MM.1S (cell line): Measurements from ENCODE around the gene CD93.

ENCODE experiments used
- DNase-seq: peaks from one replicate; pipeline ENCODE4 v3.0.0-alpha.2; 2015
- H2AFZ ChIP-seq: fragments of 300-600 bp; sonication (generic); 2 replicates; pipeline ENCODE4 v1.6.0; 2016; ENCODE audit warnings: antibody characterized with exemption, low read length
- H3F3A ChIP-seq: fragments of 300-600 bp; sonication (generic); 2 replicates; pipeline ENCODE4 v1.6.1; 2016; ENCODE audit warnings: mild to moderate bottlenecking, antibody characterized with exemption, low read length, moderate library complexity, mixed read lengths; ENCODE audit not compliant: insufficient read depth
- H3K27ac ChIP-seq: fragments of 300-600 bp; sonication (generic); 2 replicates; pipeline ENCODE4 v1.5.1; 2016; ENCODE audit warnings: mild to moderate bottlenecking, low read length
- H3K27me3 ChIP-seq: fragments of 300-600 bp; sonication (generic); replicated peaks from 2 replicates; pipeline ENCODE4 v1.6.0; 2016; ENCODE audit warnings: low read length; ENCODE audit not compliant: insufficient read depth
- H3K36me3 ChIP-seq: fragments of 300-600 bp; sonication (generic); replicated peaks from 2 replicates; pipeline ENCODE4 v1.6.1; 2016; ENCODE audit warnings: mild to moderate bottlenecking, low read length, mixed read lengths; ENCODE audit not compliant: insufficient read depth
- H3K4me1 ChIP-seq: fragments of 300-600 bp; sonication (generic); 2 replicates; pipeline ENCODE4 v1.6.1; 2016; ENCODE audit warnings: low read length, mixed read lengths
- H3K4me2 ChIP-seq: fragments of 300-600 bp; sonication (generic); 2 replicates; pipeline ENCODE4 v1.6.0; 2016; ENCODE audit warnings: low read depth, low read length
- H3K4me3 ChIP-seq: fragments of 300-600 bp; sonication (generic); 2 replicates; pipeline ENCODE4 v1.5.1; 2016; ENCODE audit warnings: low read length, mixed read lengths
- H3K79me2 ChIP-seq: fragments of 300-600 bp; sonication (generic); 2 replicates; pipeline ENCODE4 v1.6.1; 2016; ENCODE audit warnings: mixed run types, low read length, mixed read lengths
- H3K9ac ChIP-seq: fragments of 300-600 bp; sonication (generic); 2 replicates; pipeline ENCODE4 v1.6.1; 2016; ENCODE audit warnings: low read length, mixed read lengths
- H3K9me2 ChIP-seq: fragments of 300-600 bp; sonication (generic); replicated peaks from 2 replicates; pipeline ENCODE4 v1.6.1; 2016; ENCODE audit warnings: mild to moderate bottlenecking, low read length, mixed read lengths; ENCODE audit not compliant: insufficient read depth
- H3K9me3 ChIP-seq: fragments of 300-600 bp; sonication (generic); replicated peaks from 2 replicates; pipeline ENCODE4 v1.6.1; 2016; ENCODE audit warnings: mild to moderate bottlenecking, low read length, mixed read lengths; ENCODE audit not compliant: insufficient read depth
- H4K20me1 ChIP-seq: fragments of 300-600 bp; sonication (generic); 2 replicates; pipeline ENCODE4 v1.6.1; 2016; ENCODE audit warnings: mild to moderate bottlenecking, low read length, moderate library complexity, mixed read lengths; ENCODE audit not compliant: insufficient read depth
- CTCF ChIP-seq: fragments of 300-600 bp; sonication (generic); IDR thresholded peaks from 2 replicates; pipeline ENCODE4 v1.5.1; 2016; ENCODE audit warnings: antibody characterized with exemption, low read length, mixed read lengths
- EZH2 ChIP-seq: fragments of 300-600 bp; sonication (generic); optimal IDR thresholded peaks from 2 replicates; pipeline ENCODE3; 2017; ENCODE audit warnings: low read depth, mild to moderate bottlenecking, antibody characterized with exemption, low read length, mixed read lengths
- EZH2phosphoT487 ChIP-seq: fragments of 300-600 bp; sonication (generic); IDR thresholded peaks from 2 replicates; pipeline ENCODE4 v1.6.1; 2018; ENCODE audit warnings: antibody characterized with exemption, low read length

CD93 gene

DNA sequence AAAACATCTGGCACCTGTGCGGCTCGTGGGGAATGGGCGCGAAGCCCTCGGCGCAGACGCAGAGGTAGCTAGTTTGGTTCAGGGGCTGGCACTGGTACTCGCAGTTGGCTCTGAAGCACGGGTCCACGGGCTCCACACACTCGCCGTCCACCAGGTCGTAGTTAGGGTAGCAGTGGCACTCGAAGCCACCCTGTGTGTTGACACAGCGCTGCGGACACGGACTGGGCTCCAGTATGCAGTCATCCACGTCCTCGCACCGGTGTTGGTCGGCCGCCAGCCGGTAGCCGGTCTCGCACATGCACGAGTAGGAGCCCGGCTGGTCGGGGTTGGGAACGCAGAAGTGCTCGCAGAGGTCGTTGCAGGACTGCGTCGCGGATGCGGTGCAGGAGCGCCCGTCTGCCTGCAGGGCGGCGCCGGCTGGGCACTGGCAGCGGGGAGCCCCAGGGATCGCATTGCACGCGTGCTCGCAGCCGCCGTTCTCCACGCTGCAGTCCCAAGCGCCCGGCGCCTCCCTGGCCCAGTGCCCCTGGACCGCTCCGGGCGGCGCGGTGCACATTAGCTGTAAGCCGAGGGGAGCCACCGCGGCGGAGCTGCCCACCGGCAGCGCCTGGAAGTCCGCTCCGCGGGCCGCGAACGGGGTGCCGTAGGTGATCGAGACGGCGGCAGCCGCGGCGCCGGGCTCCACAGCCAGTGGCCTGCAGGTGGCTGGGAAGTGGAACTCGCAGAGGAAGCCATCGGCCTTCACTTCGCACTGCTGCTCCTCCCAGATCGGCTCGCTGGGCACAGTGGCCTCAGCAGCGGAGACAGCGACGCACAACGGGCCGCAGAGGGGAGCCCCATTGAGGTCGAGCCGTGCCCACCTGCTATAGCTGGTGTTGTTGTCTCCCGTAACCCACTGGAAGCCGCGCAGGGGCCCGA, 37.6 kb downstream of the CD93 start:
- no peaks in the 10 kb centered on the region for H3K9me3 ChIP-seq
- H3K9me2 ChIP-seq, result no peaks in the 10 kb centered on the region
- no peaks in the 10 kb centered on the region for H3K79me2 ChIP-seq
- H3K4me2 ChIP-seq, result no peak overlapping the region
- no peaks in the 10 kb centered on the region for H3K36me3 ChIP-seq
- H3K4me3 ChIP-seq, result no peak overlapping the region
- no peak overlapping the region for H2AFZ ChIP-seq
- no peaks in the 10 kb centered on the region for H3F3A ChIP-seq
- no peak for DNase-seq
- H4K20me1 ChIP-seq, result no peaks in the 10 kb centered on the region
- H3K9ac ChIP-seq, result no peak overlapping the region
- TF ChIP-seq EZH2phosphoT487 (no peak), EZH2 (no peak), CTCF (no peak)
- no peak overlapping the region for H3K27ac ChIP-seq
- H3K27me3 ChIP-seq, result no peaks in the 10 kb centered on the region
- no peaks in the 10 kb centered on the region for H3K4me1 ChIP-seq

- no peak overlapping the region for H3K4me3 ChIP-seq
- no peak overlapping the region for H2AFZ ChIP-seq
- H4K20me1 ChIP-seq, result no peaks in the 10 kb centered on the region
- H3K9me3 ChIP-seq, result no peaks in the 10 kb centered on the region
- H3K27me3 ChIP-seq, result no peaks in the 10 kb centered on the region
- H3K27ac ChIP-seq, result no peak overlapping the region
- TF ChIP-seq EZH2phosphoT487 (no peak), EZH2 (no peak), CTCF (no peak)
- DNase-seq, result no peak
- no peaks in the 10 kb centered on the region for H3K9me2 ChIP-seq
- H3K79me2 ChIP-seq, result no peaks in the 10 kb centered on the region
- H3K9ac ChIP-seq, result no peak overlapping the region
- no peaks in the 10 kb centered on the region for H3F3A ChIP-seq
- H3K4me2 ChIP-seq, result no peak overlapping the region
- H3K36me3 ChIP-seq, result no peaks in the 10 kb centered on the region
- no peaks in the 10 kb centered on the region for H3K4me1 ChIP-seq
Measured at GRCh38 chr20:23047738-23048214, 38.3 kb downstream of the CD93 start.

GRCh38 chr20:23047001-23047737, 39.0 kb downstream of the CD93 start:
- Histone ChIP-seq H3K9me2 (no peaks in the 10 kb centered on the region), H3K79me2 (no peaks in the 10 kb centered on the region), H3K9me3 (no peaks in the 10 kb centered on the region), H3F3A (no peaks in the 10 kb centered on the region), H3K36me3 (no peaks in the 10 kb centered on the region), H3K27ac (no peak overlapping the region), H4K20me1 (no peaks in the 10 kb centered on the region), H3K4me3 (no peak overlapping the region), H3K27me3 (no peaks in the 10 kb centered on the region), H2AFZ (no peak overlapping the region), H3K4me2 (no peak overlapping the region), H3K4me1 (no peaks in the 10 kb centered on the region), H3K9ac (no peak overlapping the region)
- TF ChIP-seq EZH2 (no peak), EZH2phosphoT487 (no peak), CTCF (no peak)
- DNase-seq, result no peak
